Activated naive CD4-positive, alpha-beta T cell (primary cell): ENCODE results near the gene SH3D19.
"Not testable (repeated sequence)": the region's sequence is repeated elsewhere in the genome, so short reads cannot be mapped to it uniquely, and the experiment has no call there.

Experiments
- DNase-seq, 4 experiments: peaks; one replicate each; lab custom pipeline; 2025; lab: John Stamatoyannopoulos, UW

SH3D19 gene

DNA sequence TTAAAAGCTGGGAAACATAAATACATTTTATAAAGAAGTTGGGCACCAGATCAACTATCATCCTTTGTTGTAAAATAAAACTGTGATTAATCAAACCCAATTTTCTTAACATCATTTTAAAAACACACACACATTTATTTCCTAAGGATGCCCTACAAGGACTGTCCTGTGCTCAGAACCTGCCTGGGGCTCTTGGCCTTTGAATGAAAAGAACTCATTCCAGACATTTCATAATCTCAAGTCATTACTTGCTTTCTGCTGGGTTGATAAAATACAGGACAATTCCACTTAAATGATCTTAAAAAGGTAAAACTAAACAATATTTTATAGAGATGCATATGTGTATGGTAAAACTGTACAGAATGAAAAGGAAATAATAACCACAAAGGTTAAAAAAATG lies 2.8 kb downstream of the SH3D19 start:
- DNase-seq, result no peak

DNA sequence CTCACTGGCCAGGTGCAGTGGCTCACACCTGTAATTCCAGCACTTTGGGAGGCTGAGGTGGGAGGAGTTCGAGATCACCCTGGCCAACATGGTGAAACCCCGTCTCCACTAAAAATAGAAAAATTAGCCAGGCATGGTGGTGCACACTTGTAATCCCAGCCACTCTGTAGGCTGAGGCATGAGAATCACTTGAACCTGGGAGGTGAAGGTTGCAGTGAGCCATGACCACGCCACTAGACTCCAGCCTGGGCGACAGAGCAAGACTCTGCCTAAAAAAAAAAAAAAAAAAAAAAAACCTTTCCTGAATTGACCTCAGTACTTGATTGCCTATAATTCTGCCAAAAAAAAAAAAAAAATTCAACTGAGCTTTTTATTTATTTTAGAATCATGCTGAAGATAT lies 3.2 kb downstream of the SH3D19 start:
- not testable (repeated sequence) for DNase-seq

DNA sequence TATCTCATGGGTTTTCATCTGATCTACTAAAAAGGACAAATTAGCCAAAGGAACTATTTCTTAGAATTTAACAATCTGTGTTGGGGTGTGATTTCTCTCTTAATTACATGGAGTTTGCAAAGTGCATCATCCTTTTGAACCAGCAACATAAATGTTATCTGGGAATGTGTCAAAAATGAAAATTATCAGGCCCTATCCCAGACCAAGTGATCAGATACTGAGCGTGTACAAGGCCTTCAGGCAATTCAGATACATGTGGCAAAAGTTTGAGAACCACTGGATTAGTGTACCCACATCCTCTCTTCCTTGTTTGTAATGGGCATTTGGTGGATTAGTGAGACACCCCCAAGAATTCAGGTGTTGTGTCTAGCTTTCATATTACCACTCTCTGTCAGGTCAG lies 3.8 kb downstream of the SH3D19 start:
- DNase-seq, result no peak

DNA sequence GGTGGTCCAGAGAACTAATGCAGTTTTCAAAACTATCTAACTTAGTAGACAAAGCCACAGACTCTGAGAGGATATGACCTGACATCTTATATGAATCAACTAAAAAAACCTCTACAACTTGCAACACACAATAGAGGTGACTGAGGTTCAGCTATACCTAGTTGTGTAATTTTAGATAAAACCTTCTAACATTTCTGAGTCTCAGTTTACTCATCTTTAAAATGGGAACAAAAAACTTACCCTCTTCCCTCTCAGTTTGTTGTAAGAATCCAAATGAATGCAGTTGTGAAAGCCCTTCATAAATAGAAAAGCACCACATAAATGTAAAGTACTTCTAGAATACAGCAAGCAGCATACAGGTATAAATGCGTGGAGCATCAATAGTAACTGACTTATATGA lies 5.9 kb downstream of the SH3D19 start:
- DNase-seq, result no peak

DNA sequence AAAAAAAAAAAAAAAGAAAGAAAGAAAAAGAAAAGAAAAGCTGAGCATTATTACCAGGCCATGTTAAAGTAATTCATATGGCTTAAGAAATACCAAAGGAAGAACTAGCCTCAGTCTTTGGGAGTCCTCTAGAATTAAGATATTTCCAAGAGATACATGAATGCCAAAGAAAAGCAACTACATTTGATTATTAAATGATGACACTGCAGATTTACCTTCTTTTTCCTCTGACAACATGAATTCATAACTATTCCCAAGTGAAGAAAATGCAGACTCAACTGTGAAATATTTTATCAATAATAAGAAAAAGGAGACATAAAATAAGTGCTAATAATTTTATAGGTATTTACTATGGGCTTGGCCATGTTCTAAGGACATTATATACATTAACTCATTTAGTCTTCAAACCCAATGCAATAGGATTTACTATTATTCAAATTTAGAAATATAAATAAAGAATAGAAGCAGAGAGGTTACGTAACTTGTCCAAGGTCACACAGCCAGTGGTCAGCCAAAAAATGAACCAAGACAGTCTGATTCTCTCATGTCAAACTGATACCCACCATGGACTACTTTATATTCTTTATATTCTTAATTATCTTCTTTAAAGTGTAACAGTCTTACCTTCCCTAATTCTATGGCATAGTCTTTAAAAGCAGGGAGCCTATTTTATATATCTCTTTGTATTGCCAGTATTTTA lies 6.9 kb downstream of the SH3D19 start:
- no peak for DNase-seq

DNA sequence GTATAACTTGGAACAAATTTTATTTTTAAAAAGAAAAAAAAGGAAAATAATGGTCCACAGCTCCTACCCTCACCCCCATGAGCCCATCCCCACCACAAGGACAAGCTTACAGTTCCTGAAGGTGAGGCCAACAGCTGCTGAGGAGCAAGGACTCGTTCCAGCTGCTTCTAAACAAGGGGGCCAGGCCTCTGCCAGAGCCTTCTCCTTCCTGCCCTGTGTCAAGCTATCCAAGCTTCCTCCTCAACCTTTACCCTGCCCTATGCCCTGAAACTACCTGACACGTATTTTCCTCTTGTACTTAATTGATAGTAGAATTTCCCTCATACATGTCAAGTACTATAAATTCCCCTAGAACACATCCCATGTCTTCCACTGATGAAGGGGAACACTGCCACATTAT lies 8.8 kb downstream of the SH3D19 start:
- no peak for DNase-seq

DNA sequence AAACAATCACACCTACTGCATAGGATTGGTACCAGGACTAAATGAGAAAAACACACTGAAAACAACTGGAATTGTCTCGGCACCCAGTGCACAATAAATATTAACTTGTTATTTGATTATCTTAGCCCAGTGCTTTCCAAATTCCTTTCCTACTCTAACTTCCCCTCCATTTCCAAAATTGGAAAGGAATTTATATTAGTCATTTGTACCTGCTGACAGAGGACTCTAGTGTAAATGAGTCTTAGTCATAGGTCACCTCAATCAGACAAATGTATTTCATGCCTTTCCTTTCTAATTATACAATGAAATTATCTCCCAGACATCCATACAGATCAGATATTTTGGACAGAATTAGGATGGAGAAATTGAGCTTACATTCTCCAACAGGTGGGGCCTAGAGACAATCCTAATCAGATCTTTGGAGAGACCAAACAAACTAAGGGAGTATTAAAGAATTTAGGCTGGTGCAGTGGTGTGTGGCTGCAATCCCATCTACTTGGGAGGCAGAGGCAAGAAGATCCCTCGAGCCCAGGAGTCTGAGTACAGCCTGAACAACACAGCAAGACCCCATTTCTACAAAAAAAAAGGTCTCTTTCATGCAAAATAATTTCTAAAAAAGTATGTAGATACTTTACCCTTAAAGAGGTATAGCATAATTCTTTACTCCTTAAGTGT lies 10.1 kb downstream of the SH3D19 start:
- DNase-seq, result no peak

DNA sequence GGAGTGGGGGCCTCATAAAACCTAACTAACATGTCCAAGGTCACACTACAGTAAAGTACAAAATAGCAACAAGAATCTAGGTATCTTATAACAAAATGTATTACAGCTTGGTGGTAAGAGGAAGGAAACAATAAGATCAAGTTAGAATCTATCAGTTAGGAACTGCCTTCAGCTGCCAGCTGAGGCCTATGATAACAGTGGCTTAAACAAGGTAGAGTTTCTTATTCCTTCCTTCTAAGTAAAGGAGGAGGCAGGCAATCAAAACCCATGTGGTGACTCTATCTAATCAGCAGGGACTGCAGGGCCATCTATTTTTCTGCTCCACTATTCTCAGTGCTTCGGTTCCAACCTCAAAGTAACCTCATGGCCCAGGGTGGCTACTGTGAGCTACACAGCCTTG lies 10.9 kb downstream of the SH3D19 start:
- DNase-seq, result no peak

DNA sequence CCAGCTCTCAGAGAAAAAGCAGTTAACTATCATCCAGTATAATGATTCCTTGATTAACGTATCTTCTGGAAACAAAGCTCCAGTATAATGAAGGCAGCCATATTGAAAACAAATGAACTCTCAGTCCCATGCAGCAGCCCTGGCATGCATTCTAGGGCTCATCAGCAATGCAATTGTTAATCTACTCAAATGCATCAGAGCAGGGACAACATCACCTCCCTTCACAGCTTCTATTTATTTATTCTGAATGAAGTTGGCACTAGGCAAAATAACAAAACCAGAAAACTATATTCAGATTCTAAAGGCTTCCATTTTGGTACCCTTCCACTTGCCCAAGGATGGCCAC lies 11.4 kb downstream of the SH3D19 start:
- no peak for DNase-seq

DNA sequence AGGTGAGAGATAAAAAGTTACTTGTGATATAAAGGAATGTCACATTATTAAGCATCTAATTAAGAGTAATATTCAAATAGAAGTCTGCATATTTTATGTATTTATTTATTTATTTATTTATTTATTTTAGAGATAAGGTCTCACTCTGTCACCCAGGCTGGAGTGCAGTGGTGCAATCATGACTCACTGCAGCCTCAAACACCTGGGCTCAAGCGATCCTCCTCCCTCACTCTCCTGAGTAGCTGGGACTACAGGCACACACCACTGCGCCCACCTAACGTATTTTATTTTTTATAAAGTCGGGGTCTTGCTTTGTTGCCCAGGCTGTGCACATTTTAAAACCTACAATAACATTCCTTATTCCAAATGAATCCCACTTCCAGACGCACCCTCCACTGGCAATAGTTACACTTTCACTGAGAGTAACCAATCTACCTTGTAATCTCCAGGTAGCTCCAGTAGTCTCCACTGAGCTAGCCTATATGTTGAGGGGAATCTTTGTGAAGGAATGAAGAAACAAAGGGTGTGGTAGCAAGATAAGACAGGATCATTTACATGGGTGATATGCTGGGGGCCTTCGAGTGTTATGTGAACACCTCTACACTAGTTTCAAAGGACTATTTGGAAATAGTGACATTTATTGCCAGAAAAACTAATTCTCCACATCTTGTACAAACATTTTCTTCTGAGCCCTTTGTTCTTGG lies 11.9 kb downstream of the SH3D19 start:
- no peak for DNase-seq

DNA sequence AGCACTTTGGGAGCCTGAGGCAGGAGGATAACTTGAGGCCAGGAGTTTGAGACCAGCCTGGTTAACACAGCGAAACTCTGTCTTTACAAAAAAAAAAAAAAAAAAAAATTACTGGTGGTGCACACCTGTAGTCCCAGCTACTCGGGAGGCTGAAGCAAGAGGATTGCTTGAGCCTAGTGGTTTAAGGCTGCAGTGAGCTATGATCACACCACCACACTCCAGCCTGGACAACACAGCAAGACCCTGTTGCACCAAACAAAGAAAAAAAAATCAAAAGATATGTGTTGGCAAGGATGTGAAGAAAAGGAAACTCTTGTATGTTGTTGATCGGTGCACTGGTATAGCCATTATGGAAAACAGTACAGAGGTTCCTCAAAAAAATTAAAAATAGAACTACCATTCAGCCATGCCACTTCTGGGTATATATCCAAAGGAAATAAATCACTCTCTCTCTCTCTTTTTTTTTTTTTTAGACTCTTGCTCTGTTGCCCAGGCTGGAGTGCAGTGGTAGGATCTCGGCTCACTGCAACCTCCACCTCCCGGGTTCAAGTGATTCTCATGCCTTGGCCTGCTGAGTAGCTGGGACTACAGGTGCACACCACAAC lies 15.2 kb downstream of the SH3D19 start:
- no peak for DNase-seq

DNA sequence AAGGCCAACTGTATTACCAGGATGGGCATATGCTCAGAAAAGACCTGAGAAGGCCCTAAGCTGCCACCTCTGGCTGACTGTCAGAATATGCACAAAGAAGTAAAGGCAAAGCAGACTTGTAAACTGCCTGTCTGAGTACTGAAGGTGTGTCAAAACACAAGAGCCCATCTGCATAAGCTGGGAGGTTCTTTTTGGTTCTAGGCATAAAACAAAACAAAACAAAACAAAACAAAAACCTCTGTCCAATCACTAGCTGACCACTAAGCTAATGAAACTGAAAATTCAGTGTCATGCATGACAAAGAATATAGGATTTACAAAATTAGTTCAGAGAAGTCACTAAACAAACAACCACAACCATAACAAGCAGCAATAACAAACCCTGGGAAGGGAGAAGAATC lies 20.6 kb downstream of the SH3D19 start:
- no peak for DNase-seq

DNA sequence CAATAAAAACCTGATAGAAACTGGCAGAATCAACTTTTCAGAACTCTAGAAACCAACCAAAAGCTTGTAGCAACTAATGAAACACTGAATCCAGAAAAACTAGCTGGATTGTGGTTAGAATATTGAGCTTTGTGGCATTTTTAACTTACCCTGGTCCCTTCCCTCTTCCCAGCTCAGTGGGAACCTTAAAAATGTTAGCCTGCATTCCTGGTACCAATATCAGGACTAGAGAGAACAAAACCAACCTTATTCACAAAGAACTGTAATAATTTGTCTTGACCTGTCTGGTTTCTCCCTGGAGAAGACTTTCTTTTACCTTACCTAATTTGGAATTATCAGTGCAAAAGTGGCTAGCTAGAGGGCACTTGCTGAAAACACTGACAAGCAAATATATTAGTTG lies 21.2 kb downstream of the SH3D19 start:
- DNase-seq, result no peak

DNA sequence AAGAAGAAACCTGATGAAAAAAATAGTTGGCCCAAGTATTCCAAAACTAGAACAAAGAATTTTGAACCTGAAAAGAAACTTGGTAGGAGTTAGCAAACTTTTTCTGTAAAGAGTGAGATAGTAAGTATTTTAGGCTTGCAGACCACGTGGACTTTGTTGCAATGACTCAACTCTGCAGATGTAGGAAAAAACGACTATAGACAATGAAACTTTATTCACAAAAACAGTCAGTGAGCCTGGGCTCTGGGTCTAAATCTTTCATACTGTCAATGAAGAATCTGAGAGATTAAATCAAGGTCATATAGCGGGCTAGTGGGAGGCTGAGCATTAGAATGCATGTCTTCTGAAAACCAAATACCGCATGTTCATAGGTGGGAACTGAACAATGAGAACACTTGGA lies 23.0 kb downstream of the SH3D19 start:
- DNase-seq, result no peak

DNA sequence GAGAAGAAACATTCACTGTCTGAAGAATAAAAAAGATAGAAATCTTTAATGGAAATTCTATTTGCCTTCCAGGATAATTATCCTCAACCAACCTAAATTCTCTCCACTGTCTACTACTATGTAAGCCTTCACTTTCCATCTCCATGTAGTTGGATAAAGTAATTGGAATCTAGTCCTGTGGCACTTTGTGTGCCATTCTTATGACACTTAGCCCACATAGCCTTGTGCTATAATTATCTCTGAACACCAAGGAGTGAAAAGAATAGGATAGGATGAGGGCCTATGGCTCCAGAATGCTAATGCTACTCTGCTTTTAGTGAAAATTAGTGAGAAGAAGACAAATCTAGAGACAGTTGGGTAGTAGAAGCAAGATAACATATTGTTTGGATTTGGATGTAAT lies 28.2 kb downstream of the SH3D19 start:
- DNase-seq, result no peak

DNA sequence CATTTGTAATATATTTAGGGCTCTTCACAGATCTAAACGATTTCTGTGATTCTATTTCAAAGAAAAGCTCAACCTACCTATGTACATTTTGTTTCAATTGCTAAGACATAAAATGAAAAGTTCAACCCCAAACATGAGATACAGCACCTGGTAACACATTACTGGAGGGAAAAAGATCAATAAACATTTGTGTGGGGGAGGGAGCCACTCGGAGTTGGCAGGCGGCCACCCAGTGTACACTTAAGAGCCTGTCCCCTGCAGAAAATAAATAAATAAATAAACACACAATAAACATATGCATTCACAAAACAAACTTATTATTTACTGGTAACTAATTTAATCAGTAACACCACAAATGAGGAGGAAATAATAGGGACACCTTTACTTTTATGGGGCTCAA lies 29.2 kb downstream of the SH3D19 start:
- no peak for DNase-seq

DNA sequence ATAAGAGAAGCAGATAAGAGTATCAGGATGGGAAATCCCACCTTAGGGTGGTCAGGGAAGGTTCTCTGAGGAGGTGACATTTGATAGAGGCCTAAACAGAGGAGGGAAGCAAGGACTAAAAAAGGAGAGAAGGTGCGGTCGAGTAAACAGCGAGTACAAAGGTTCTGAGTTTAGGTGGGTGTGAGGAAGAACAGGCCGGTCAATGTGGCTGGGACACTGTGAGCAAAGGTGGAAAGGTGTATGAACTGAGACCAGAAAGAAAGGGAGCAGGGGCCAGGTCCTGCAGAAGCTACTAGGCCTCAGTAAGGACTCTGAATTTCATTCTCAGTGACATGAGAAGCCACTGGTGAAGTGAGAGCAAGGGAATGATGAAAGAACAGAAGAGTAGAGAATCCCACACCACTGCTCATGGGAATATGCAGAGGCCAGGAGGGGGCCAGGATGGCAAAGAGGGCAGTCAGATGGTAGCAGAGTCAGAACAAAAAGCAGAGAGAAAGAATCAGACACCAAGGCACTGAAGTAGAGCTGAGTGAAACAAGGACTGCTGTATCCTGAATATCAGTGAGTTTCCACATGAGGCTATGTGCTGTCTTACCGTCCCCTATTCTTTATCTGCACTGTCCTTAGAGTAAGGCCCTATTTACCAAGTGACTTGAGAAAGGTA lies 30.4 kb downstream of the SH3D19 start:
- no peak for DNase-seq

DNA sequence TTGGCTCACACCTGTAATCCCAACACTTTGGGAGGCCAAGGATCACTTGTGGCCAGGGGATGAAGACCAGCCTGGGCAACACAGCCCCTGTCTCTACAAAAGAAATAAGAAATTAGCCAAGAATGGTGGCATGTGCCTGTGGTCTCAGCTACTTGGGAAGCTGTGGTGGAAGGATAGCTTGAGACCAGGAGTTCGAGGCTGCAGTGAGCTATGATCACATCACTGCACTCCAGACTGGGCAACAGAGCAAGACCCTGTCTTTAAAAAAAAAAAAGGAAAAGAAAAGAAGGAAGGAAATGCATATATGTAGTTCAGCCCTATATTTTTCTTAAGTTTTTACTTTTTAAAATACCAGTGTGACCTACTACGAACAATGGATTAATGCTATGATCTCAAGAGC lies 33.4 kb downstream of the SH3D19 start:
- DNase-seq, result no peak

DNA sequence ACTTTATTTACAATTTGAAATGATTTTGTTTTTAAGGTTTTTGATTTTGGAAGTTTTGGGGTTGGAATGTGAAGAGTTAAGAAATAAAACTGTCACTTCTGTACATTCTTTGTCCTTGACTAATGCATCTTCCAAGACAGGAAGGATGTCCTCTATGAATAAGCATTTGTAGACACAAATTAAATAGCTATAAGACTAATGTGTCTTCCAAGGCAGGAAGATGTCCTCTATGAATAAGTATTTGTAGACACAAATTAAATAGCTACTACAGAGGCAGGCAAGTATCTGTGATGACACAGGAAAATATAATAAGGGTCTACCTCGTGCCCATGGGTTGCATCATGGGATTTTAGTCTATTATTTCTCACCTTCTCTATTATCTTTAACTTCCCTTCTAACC lies 33.9 kb downstream of the SH3D19 start:
- DNase-seq, result no peak

DNA sequence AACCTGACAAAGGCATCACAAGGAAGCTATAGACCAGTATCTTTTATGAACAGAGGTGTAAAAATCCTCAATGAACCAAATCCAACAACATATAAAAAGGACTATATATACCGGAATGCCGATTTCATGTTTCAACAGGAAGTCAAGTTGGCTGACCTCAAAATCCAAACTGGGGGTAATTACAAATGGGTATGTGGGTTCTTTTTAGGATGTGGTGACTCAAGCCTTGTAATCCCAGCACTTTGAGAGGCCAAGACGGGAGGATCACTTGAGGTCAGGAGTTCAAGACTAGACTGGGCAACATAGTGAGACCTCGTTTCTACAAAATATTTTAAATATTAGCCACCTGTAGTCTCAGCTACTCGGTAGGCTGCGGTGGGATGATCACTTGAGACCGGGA lies 38.0 kb downstream of the SH3D19 start:
- no peak for DNase-seq

DNA sequence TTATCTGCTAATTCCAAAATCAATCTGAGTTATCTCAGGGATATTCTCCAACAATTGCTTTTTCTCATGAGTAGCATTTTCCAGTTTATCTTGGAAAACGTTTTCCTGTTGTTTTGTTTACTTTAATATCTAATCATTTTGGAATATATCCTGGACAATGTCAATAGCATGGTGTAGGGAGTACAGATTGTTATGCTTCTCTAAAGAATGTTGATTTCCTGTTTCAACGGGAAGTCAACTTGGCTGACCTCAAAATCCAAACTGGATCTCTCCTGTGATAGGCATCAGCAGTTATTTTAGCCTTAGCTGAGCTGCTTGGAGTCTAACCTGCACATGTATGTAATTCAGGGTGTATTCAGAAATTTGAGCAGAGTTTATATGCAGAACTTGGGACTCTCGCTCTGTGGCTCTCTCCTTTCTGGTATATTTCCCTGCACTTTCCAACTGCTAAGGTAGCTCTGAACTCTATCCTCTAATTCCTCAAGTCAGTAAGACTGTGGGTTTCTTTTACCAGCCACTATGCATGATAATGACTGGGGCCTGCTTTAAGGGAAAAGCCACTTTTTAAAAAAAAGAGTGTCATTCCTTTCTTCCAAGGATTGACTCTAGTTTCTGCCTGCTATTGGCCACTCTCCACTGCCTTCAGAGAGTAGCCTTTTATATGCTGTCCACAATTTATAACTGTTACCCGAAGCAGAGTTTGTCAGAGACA lies 40.7 kb downstream of the SH3D19 start:
- no peak for DNase-seq
